MCF 10A (cell line): ENCODE results near the gene GFER. TPM values are rescaled to one million over a fixed set of nuclear protein-coding genes. Genes with fewer than 3 reads are reported as not detected.

ENCODE experiments used
- BruUV-seq: library from RNA; stranded (reverse); fragments of 400-500 nt; replicated peaks from 2 replicates; lab custom pipeline; 2021; lab: Mats Ljungman, UMichigan
- CTCF ChIA-PET: fragments of 300-600 bp; sonication (Branson Sonifier 250); formaldehyde crosslinking; extraction: SDS; loops from one replicate; lab custom pipeline; 2021; ENCODE audit warnings: antibody characterized with exemption, inconsistent platforms; lab: Yijun Ruan, JAX
- POLR2A ChIA-PET: fragments of 300-600, 350-650 bp; sonication (Branson Sonifier 250); formaldehyde crosslinking; extraction: SDS; loops from one replicate; lab custom pipeline; 2020; ENCODE audit warnings: antibody characterized with exemption, inconsistent platforms; lab: Yijun Ruan, JAX
- DNase-seq: peaks from one replicate; pipeline ENCODE4 v3.0.0-alpha.2; 2018; ENCODE audit not compliant: unreplicated experiment
- H3K27ac Mint-ChIP-seq: one replicate; pipeline ENCODE4 v1.8.0; 2022; ENCODE audit warnings: mild to moderate bottlenecking, low read depth, mixed read lengths; ENCODE audit not compliant: unreplicated experiment
- H3K27me3 Mint-ChIP-seq: one replicate; pipeline ENCODE4 v1.8.0; 2022; ENCODE audit warnings: mixed read lengths; ENCODE audit not compliant: insufficient read depth, unreplicated experiment
- H3K36me3 Mint-ChIP-seq: one replicate; pipeline ENCODE4 v1.8.0; 2022; ENCODE audit warnings: mild to moderate bottlenecking, moderate library complexity, mixed read lengths; ENCODE audit not compliant: insufficient read depth, unreplicated experiment
- H3K4me1 Mint-ChIP-seq: one replicate; pipeline ENCODE4 v1.8.0; 2022; ENCODE audit warnings: mixed read lengths; ENCODE audit not compliant: insufficient read depth, unreplicated experiment
- H3K4me3 Mint-ChIP-seq: one replicate; pipeline ENCODE4 v1.8.0; 2022; ENCODE audit warnings: mild to moderate bottlenecking, moderate library complexity, mixed read lengths; ENCODE audit not compliant: unreplicated experiment
- H3K9me3 Mint-ChIP-seq: one replicate; pipeline ENCODE4 v1.8.0; 2022; ENCODE audit warnings: mixed read lengths; ENCODE audit not compliant: unreplicated experiment
- intact Hi-C: fragments of 100-400 bp; cut with micrococcal nuclease; formaldehyde crosslinking; loops from 2 replicates; pipeline ENCODE4 v1.14.1; 2022
- total RNA-seq: library from RNA; stranded (reverse); gene quantifications from 2 replicates; pipeline ENCODE4 v1.2.3, GENCODE V29; 2022
- TF ChIP-seq, protein P1 (sequence below): fragments of 200-600 bp; IDR thresholded peaks from one replicate; pipeline ENCODE4 v1.8.0; 2022; ENCODE audit warnings: antibody characterized with exemption, mild to moderate bottlenecking; ENCODE audit not compliant: unreplicated experiment

GFER gene
- total RNA-seq, 1 experiment from 2014 or later: 40.8 TPM

- peak overlapping the region; percentile 49 for H3K27ac Mint-ChIP-seq
- peak overlapping the region; percentile 52 for H3K4me3 Mint-ChIP-seq
- no peaks in the 10 kb centered on the region for H3K27me3 Mint-ChIP-seq
- ChIA-PET CTCF (interaction anchor here (0.7 kb wide), 1 partner anchor 25 kb away, joined by 4 read pairs; no protein-coding TSS in a partner anchor), POLR2A (interaction anchor here (0.6 to 6.2 kb wide), 6 partner anchors 9 to 176 kb away, joined by 3 to 56 read pairs (median 6); partner anchors contain the start of genes RPS2 and TRAF7)
- TF ChIP-seq, protein P1, sequence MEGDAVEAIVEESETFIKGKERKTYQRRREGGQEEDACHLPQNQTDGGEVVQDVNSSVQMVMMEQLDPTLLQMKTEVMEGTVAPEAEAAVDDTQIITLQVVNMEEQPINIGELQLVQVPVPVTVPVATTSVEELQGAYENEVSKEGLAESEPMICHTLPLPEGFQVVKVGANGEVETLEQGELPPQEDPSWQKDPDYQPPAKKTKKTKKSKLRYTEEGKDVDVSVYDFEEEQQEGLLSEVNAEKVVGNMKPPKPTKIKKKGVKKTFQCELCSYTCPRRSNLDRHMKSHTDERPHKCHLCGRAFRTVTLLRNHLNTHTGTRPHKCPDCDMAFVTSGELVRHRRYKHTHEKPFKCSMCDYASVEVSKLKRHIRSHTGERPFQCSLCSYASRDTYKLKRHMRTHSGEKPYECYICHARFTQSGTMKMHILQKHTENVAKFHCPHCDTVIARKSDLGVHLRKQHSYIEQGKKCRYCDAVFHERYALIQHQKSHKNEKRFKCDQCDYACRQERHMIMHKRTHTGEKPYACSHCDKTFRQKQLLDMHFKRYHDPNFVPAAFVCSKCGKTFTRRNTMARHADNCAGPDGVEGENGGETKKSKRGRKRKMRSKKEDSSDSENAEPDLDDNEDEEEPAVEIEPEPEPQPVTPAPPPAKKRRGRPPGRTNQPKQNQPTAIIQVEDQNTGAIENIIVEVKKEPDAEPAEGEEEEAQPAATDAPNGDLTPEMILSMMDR: no peak
- BruUV-seq: no TSS peak
- peak; percentile 64 for DNase-seq
- peaks cover 6% of the 10 kb centered on the region for H3K4me1 Mint-ChIP-seq
- H3K9me3 Mint-ChIP-seq: no peaks in the 10 kb centered on the region
- H3K36me3 Mint-ChIP-seq: peaks cover 31% of the 10 kb centered on the region
- intact Hi-C loops: no loop called here
Observed at GRCh38 chr16:1979271-1980029, 4.5 kb upstream of the GFER start.

GRCh38 chr16:1980030-1980769 lies 3.8 kb upstream of the GFER start:
- Mint-ChIP-seq H3K36me3 (peaks cover 34% of the 10 kb centered on the region), H3K27ac (no peak overlapping the region), H3K4me3 (peak overlapping the region; percentile 52), H3K9me3 (no peaks in the 10 kb centered on the region), H3K27me3 (no peaks in the 10 kb centered on the region), H3K4me1 (peaks cover 6% of the 10 kb centered on the region)
- intact Hi-C loops: no loop called here
- DNase-seq: no peak
- TF ChIP-seq, protein P1: no peak
- POLR2A ChIA-PET: interaction anchor here (0.7 to 6.2 kb wide), 5 partner anchors 8 to 241 kb away, joined by 3 to 56 read pairs (median 4); partner anchors contain the start of genes RPS2, TBL3 and TRAF7
- no TSS peak for BruUV-seq
- CTCF ChIA-PET: no interaction called here

DNA sequence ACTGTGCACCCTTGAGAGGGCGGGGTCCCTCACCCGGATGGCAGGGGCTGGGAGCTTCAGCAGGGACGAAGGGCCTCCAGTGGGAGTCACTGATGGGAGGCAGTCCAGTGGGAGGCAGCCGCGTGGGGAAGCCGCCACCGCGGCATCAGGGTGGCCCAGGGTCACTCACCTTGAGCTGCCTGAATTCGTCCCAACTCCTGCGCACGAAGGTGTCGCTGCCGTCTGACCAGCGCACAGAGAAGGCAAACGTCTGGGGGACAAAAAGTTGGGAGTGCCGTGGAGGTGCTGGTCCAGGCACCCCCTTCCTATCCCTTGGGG lies 3.3 kb upstream of the GFER start:
- TF ChIP-seq, protein P1: no peak
- Mint-ChIP-seq H3K4me3 (no peak overlapping the region), H3K36me3 (peaks cover 35% of the 10 kb centered on the region), H3K9me3 (no peaks in the 10 kb centered on the region), H3K27ac (no peak overlapping the region), H3K4me1 (peaks cover 6% of the 10 kb centered on the region), H3K27me3 (no peaks in the 10 kb centered on the region)
- BruUV-seq: no TSS peak
- intact Hi-C loops: no loop called here
- CTCF ChIA-PET: interaction anchor here (1.6 kb wide), 1 partner anchor 160 kb away, joined by 5 read pairs; no protein-coding TSS in a partner anchor
- POLR2A ChIA-PET: interaction anchor here (0.6 to 6.2 kb wide), 7 partner anchors 9 to 240 kb away, joined by 3 to 56 read pairs (median 4); partner anchors contain the start of genes RPS2, TBL3 and TRAF7
- no peak for DNase-seq

GRCh38 chr16:1981398-1981836 lies 2.6 kb upstream of the GFER start, which contains the start of gene NOXO1:
NOXO1 (minus strand) TSS chr16:1981469; CDS start chr16:1981179, 290 bp downstream.
- CTCF ChIA-PET: interaction anchor here (0.6 to 1.6 kb wide), 2 partner anchors 24 to 159 kb away, joined by 3 to 5 read pairs; no protein-coding TSS in a partner anchor

More at GRCh38 chr16:1981398-1981836, 2.6 kb upstream of the GFER start, which contains the start of gene NOXO1:
- intact Hi-C loops: no loop called here
- Mint-ChIP-seq H3K27me3 (no peaks in the 10 kb centered on the region), H3K36me3 (peaks cover 35% of the 10 kb centered on the region), H3K4me1 (peaks cover 6% of the 10 kb centered on the region), H3K4me3 (no peak within 1 kb of the TSS), H3K9me3 (no peaks in the 10 kb centered on the region), H3K27ac (no peak within 1 kb of the TSS)
- BruUV-seq: no TSS peak
- TF ChIP-seq, protein P1: no peak
- DNase-seq: no peak
- POLR2A ChIA-PET: interaction anchor here (0.6 to 6.2 kb wide), 7 partner anchors 10 to 269 kb away, joined by 3 to 59 read pairs (median 8); partner anchors contain the start of genes RPS2, TBL3, TRAF7 and ZNF598
